H1 (cell line): ENCODE measurements around the gene MEX3D. TPM values are rescaled to one million over a fixed set of nuclear protein-coding genes. Genes with fewer than 3 reads are reported as not detected.
A peak's percentile ranks its signal among the peaks of the same experiment; 100 is the strongest.

Experiments used
- E2F6 ChIP-seq: IDR thresholded peaks from 2 replicates; pipeline ENCODE4 v1.6.1; 2012; ENCODE audit warnings: inconsistent platforms
- EP300 ChIP-seq, 2 experiments: IDR thresholded peaks; 1 replicate in 1 of 2; 2 replicates in 1 of 2; pipeline ENCODE4 v1.6.1; 2011 to 2012; ENCODE audit warnings: low read depth in 2 of 2, low read length in 2 of 2, mild to moderate bottlenecking in 2 of 2, borderline replicate concordance in 1 of 2, inconsistent platforms in 1 of 2, moderate library complexity in 1 of 2
- GTF2F1 ChIP-seq: IDR thresholded peaks from 2 replicates; pipeline ENCODE4 v1.6.1; 2012; ENCODE audit warnings: low read depth, low read length, improper control_type of control experiment, borderline replicate concordance
- HDAC2 ChIP-seq, 2 experiments: fragments of 300-600 bp in 1 of 2; sonication (generic) in 1 of 2; IDR thresholded peaks; 2 replicates each; pipeline ENCODE4 v1.6.1; 2011 to 2012; ENCODE audit warnings: low read depth in 2 of 2, low read length in 2 of 2, mild to moderate bottlenecking in 2 of 2, moderate library complexity in 2 of 2, borderline replicate concordance in 1 of 2, inconsistent platforms in 1 of 2
- KDM4A ChIP-seq: IDR thresholded peaks from one replicate; pipeline ENCODE4 v1.7.1; 2012; ENCODE audit warnings: low read depth, mild to moderate bottlenecking, moderate library complexity, low read length, inconsistent platforms; ENCODE audit not compliant: severe bottlenecking
- MAX ChIP-seq: IDR thresholded peaks from 2 replicates; pipeline ENCODE4 v1.6.1; 2012; ENCODE audit warnings: inconsistent platforms
- POLR2A ChIP-seq, 2 experiments: IDR thresholded peaks; 1 replicate in 1 of 2; 2 replicates in 1 of 2; pipeline ENCODE4 v1.6.1; 2011; ENCODE audit warnings: low read depth in 2 of 2, low read length in 2 of 2, mild to moderate bottlenecking in 2 of 2; ENCODE audit errors: control extremely low read depth in 1 of 2
- POLR2AphosphoS5 ChIP-seq: IDR thresholded peaks from 2 replicates; pipeline ENCODE4 v1.6.1; 2011; ENCODE audit warnings: low read depth, low read length
- TCF12 ChIP-seq: IDR thresholded peaks from 2 replicates; pipeline ENCODE4 v1.6.1; 2011; ENCODE audit warnings: low read depth, mild to moderate bottlenecking, low read length
- polyA plus RNA-seq, 7 experiments: library from polyadenylated mRNA; depleted of rRNA in 3 of 7; stranded (reverse) in 5 of 7; unstranded in 2 of 7; fragments of >200 nt in 5 of 7; fragments of 200-250 nt in 2 of 7; gene quantifications; 1 replicate in 5 of 7; 2 replicates in 1 of 7; 4 replicates in 1 of 7; pipeline versions ENCODE4 v1.2.1 to v1.2.3, GENCODE V29; 2011 to 2013; ENCODE audit warnings: missing spikeins in 2 of 7, mixed read lengths in 2 of 7
- total RNA-seq: library from RNA; stranded (reverse); fragmentation: NEBNext Ultra II Directional; extraction: Animal tissue kit (Norgen Biotek cat#: 25700); gene quantifications from 2 replicates; pipeline ENCODE4 v1.2.1, GENCODE V29; 2021

MEX3D gene
- total and polyA plus RNA-seq, 2 of the 8 experiments (the other 6 are each of a cell fraction or from before 2014, with no cell fraction given), result 20.8 to 78.8 TPM

- peak; percentile 42; the same call in 1 of the 2 replicates for TF ChIP-seq GTF2F1
- TF ChIP-seq POLR2AphosphoS5, result no peak
- TF ChIP-seq E2F6, result peak; percentile 99
- no peak for TF ChIP-seq EP300 (IDR thresholded peaks at IDR 0.05; ENCODE audit: borderline replicate concordance in 1 of 2, low read depth in 2 of 2, low read length in 2 of 2)
- no peak for TF ChIP-seq POLR2A (IDR thresholded peaks at IDR 0.05; ENCODE audit: control extremely low read depth in 1 of 2, low read depth in 2 of 2, low read length in 2 of 2)
- TF ChIP-seq TCF12, result peak; percentile 80; the same call in 1 of the 2 replicates
- peak; percentile 99 for TF ChIP-seq MAX
- TF ChIP-seq KDM4A, result peak; percentile 45
- 0 out of 4 replicates have a peak, but pooled peaks of 1 of the 2 experiments have one; percentile 35 for TF ChIP-seq HDAC2 (IDR thresholded peaks at IDR 0.05; ENCODE audit: borderline replicate concordance in 1 of 2, low read depth in 2 of 2, low read length in 2 of 2)
Observed at GRCh38 chr19:1568320-1569019, at the start of gene MEX3D (continued).
